ENCODE data around the gene GATA1.
"Not testable (repeated sequence)": the region's sequence is repeated elsewhere in the genome, so short reads cannot be mapped to it uniquely, and the experiment has no call there.

GATA1 gene

DNA sequence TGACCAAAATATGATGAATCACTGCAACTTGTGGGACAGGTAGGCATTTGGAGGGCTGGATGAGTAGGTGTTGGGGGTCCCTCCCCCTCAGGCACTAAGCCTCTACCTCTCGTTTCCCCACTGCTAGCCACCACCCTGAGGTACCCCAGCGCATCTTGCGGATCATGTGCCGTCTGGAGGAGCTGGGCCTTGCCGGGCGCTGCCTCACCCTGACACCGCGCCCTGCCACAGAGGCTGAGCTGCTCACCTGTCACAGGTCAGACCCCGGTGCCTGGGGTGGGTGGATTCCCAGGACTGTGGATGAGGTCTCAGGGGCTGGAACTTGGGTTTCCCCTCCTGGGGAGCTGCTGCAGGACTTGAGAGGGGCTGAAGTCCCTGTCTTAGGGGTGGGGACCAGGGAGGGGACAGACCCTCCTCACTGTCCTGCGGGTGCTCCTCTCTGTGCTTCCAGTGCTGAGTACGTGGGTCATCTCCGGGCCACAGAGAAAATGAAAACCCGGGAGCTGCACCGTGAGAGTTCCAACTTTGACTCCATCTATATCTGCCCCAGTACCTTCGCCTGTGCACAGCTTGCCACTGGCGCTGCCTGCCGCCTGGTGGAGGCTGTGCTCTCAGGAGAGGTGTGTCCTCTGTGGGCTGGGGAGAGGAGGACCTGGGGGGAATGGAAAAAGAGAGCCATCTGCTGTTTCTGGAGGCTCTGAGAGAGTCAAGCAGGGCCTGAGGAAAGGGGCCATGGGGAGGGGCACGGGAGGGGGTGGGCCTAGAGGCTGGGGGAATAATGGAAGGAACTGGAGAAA, 29.8 kb downstream of the GATA1 start:
- Histone ChIP-seq H3K27me3 (ENCODE audit: insufficient read depth, low read length) (no peaks in the 10 kb centered on the region), H3K27ac (ENCODE audit: low read depth, low read length, poor library complexity, severe bottlenecking) (no peak overlapping the region), H4K20me1 (ENCODE audit: insufficient read depth, low read length) (no peaks in the 10 kb centered on the region), H3K4me3 (ENCODE audit: low read depth, low read length, poor library complexity, severe bottlenecking) (no peak overlapping the region), H2AFZ (ENCODE audit: low read length) (no peak overlapping the region), H3K9me3 (ENCODE audit: low read length) (no peaks in the 10 kb centered on the region), H3K36me3 (ENCODE audit: insufficient read depth, low read length) (no peaks in the 10 kb centered on the region), H3K9ac (ENCODE audit: low read length) (no peak overlapping the region), H3K9me2 (ENCODE audit: low read depth, low read length) (no peaks in the 10 kb centered on the region), H3K4me2 (ENCODE audit: low read length) (no peak overlapping the region), H3K4me1 (ENCODE audit: insufficient read depth, low read length, severe bottlenecking) (no peaks in the 10 kb centered on the region), H3F3A (ENCODE audit: insufficient read depth, low read length) (no peaks in the 10 kb centered on the region), H3K79me2 (ENCODE audit: insufficient read depth, low read length) (no peaks in the 10 kb centered on the region)
- TF ChIP-seq, protein P1, sequence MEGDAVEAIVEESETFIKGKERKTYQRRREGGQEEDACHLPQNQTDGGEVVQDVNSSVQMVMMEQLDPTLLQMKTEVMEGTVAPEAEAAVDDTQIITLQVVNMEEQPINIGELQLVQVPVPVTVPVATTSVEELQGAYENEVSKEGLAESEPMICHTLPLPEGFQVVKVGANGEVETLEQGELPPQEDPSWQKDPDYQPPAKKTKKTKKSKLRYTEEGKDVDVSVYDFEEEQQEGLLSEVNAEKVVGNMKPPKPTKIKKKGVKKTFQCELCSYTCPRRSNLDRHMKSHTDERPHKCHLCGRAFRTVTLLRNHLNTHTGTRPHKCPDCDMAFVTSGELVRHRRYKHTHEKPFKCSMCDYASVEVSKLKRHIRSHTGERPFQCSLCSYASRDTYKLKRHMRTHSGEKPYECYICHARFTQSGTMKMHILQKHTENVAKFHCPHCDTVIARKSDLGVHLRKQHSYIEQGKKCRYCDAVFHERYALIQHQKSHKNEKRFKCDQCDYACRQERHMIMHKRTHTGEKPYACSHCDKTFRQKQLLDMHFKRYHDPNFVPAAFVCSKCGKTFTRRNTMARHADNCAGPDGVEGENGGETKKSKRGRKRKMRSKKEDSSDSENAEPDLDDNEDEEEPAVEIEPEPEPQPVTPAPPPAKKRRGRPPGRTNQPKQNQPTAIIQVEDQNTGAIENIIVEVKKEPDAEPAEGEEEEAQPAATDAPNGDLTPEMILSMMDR (IDR thresholded peaks at IDR 0.05; ENCODE audit: low read length), result no peak
- no peak for TF ChIP-seq EZH2 (IDR thresholded peaks at IDR 0.05; ENCODE audit: borderline replicate concordance, low read length)

DNA sequence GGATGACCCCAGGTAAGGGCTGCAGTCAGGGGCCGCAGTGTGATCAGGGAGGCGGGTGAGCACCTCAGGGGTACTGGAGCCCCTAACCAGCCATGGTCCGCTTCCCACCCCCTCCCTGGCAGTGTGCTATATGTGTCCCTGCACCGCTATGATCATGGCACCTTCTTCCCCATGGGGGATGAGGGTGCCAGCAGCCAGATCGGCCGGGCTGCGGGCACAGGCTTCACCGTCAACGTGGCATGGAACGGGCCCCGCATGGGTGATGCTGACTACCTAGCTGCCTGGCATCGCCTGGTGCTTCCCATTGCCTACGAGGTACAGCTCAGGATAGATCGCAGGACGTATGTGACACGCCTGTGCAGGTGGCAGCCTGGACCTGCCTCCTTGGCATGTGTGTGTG, 31.7 kb downstream of the GATA1 start:
- Histone ChIP-seq H3K9ac (ENCODE audit: low read length) (no peak overlapping the region), H3K79me2 (ENCODE audit: insufficient read depth, low read length) (no peaks in the 10 kb centered on the region), H3K4me1 (ENCODE audit: insufficient read depth, low read length, severe bottlenecking) (no peaks in the 10 kb centered on the region), H3F3A (ENCODE audit: insufficient read depth, low read length) (no peaks in the 10 kb centered on the region), H2AFZ (ENCODE audit: low read length) (no peak overlapping the region), H3K27me3 (ENCODE audit: insufficient read depth, low read length) (no peaks in the 10 kb centered on the region), H3K4me2 (ENCODE audit: low read length) (no peak overlapping the region), H3K36me3 (ENCODE audit: insufficient read depth, low read length) (no peaks in the 10 kb centered on the region), H3K27ac (ENCODE audit: low read depth, low read length, poor library complexity, severe bottlenecking) (no peak overlapping the region), H3K9me3 (ENCODE audit: low read length) (no peaks in the 10 kb centered on the region), H3K9me2 (ENCODE audit: low read depth, low read length) (no peaks in the 10 kb centered on the region), H4K20me1 (ENCODE audit: insufficient read depth, low read length) (no peaks in the 10 kb centered on the region), H3K4me3 (ENCODE audit: low read depth, low read length, poor library complexity, severe bottlenecking) (no peak overlapping the region)
- TF ChIP-seq EZH2 (IDR thresholded peaks at IDR 0.05; ENCODE audit: borderline replicate concordance, low read length), result no peak
- TF ChIP-seq, protein P1 (IDR thresholded peaks at IDR 0.05; ENCODE audit: low read length), result no peak

DNA sequence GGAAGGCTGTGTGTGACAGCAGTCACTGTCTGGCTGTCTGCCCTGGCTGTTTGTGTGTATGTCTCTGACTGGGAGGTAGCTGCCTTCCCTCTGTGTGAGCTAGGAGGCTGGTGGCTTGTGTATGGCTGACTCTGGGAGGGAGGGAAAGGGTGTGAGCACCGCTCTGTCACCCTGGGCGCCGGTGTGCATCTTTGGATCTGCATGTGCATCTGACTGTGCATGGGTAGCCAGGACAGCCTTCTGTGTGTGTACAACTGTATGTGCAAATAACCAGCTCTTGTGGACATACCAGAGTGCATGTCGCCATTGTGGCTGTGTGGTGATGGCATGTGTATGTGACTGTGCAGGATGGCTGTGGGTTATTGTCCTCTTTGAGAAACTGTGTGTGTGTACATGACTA, 32.5 kb downstream of the GATA1 start:
- no peak overlapping the region for H3K27ac ChIP-seq (ENCODE audit: low read depth, low read length, poor library complexity, severe bottlenecking)
- no peak overlapping the region for H2AFZ ChIP-seq (ENCODE audit: low read length)
- no peaks in the 10 kb centered on the region for H4K20me1 ChIP-seq (ENCODE audit: insufficient read depth, low read length)
- H3K27me3 ChIP-seq (ENCODE audit: insufficient read depth, low read length), result no peaks in the 10 kb centered on the region
- no peaks in the 10 kb centered on the region for H3K79me2 ChIP-seq (ENCODE audit: insufficient read depth, low read length)
- no peaks in the 10 kb centered on the region for H3K9me3 ChIP-seq (ENCODE audit: low read length)
- H3K9ac ChIP-seq (ENCODE audit: low read length), result no peak overlapping the region
- no peaks in the 10 kb centered on the region for H3F3A ChIP-seq (ENCODE audit: insufficient read depth, low read length)
- no peaks in the 10 kb centered on the region for H3K4me1 ChIP-seq (ENCODE audit: insufficient read depth, low read length, severe bottlenecking)
- TF ChIP-seq EZH2 (IDR thresholded peaks at IDR 0.05; ENCODE audit: borderline replicate concordance, low read length), result no peak
- TF ChIP-seq, protein P1 (IDR thresholded peaks at IDR 0.05; ENCODE audit: low read length), result no peak
- no peaks in the 10 kb centered on the region for H3K9me2 ChIP-seq (ENCODE audit: low read depth, low read length)
- H3K4me2 ChIP-seq (ENCODE audit: low read length), result no peak overlapping the region
- H3K4me3 ChIP-seq (ENCODE audit: low read depth, low read length, poor library complexity, severe bottlenecking), result no peak overlapping the region
- no peaks in the 10 kb centered on the region for H3K36me3 ChIP-seq (ENCODE audit: insufficient read depth, low read length)

DNA sequence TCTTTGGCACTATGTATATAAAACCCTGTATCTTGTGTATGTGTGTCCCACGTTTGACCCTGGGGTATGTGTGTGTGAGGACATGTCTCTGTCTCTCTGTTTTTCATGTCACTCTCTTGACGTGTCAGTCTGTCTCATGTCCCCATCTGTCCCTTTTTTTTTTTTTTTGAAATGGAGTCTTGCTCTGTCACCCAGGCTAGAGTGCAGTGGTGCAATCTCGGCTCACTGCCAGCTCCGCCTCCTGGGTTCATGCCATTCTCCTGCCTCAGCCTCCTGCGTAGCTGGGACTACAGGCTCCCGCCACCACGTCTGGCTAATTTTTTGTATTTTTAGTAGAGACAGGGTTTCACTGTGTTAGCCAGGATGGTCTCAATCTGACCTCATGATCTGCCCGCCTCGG, 33.0 kb downstream of the GATA1 start:
- H3K9me3 ChIP-seq (ENCODE audit: low read length); H3K4me1 ChIP-seq (ENCODE audit: insufficient read depth, low read length, severe bottlenecking): not testable (repeated sequence)

More for the DNA sequence above, 33.0 kb downstream of the GATA1 start:
- H3K9ac ChIP-seq (ENCODE audit: low read length); H3K36me3 ChIP-seq (ENCODE audit: insufficient read depth, low read length); H3K27ac ChIP-seq (ENCODE audit: low read depth, low read length, poor library complexity, severe bottlenecking); H3K4me2 ChIP-seq (ENCODE audit: low read length); H3K9me2 ChIP-seq (ENCODE audit: low read depth, low read length); H2AFZ ChIP-seq (ENCODE audit: low read length); H4K20me1 ChIP-seq (ENCODE audit: insufficient read depth, low read length); H3K79me2 ChIP-seq (ENCODE audit: insufficient read depth, low read length); H3F3A ChIP-seq (ENCODE audit: insufficient read depth, low read length); H3K4me3 ChIP-seq (ENCODE audit: low read depth, low read length, poor library complexity, severe bottlenecking); H3K27me3 ChIP-seq (ENCODE audit: insufficient read depth, low read length): not testable (repeated sequence)
